Measurements from ENCODE around the gene SLC44A4.

The SLC44A4 gene

GRCh38 chr6:31900917-31901414 lies 22.2 kb upstream of the SLC44A4 start:
- peaks cover 25% of the 10 kb centered on the region for H3F3A ChIP-seq (ENCODE audit: insufficient read depth, low read length)
- H3K27me3 ChIP-seq (replicated peaks; ENCODE audit: insufficient read depth, low read length), result no peaks in the 10 kb centered on the region
- no peak overlapping the region for H3K9ac ChIP-seq (ENCODE audit: low read length)
- H3K9me3 ChIP-seq (replicated peaks; ENCODE audit: insufficient read depth, low read length), result no peaks in the 10 kb centered on the region
- H3K9me2 ChIP-seq (replicated peaks; ENCODE audit: insufficient read depth, low read length), result no peaks in the 10 kb centered on the region
- no peak for DNase-seq
- H3K4me3 ChIP-seq (ENCODE audit: low read length), result peak overlapping the region; percentile 68; the same call in 1 of the 2 replicates
- no peak overlapping the region for H2AFZ ChIP-seq (ENCODE audit: low read length)
- H3K4me2 ChIP-seq (ENCODE audit: low read depth, low read length), result peak overlapping the region; percentile 92
- no peaks in the 10 kb centered on the region for H3K36me3 ChIP-seq (replicated peaks; ENCODE audit: insufficient read depth, low read length)
- no peaks in the 10 kb centered on the region for H4K20me1 ChIP-seq (ENCODE audit: insufficient read depth, low read length)
- H3K4me1 ChIP-seq (ENCODE audit: low read length), result peaks cover 3% of the 10 kb centered on the region; the same call in 1 of the 2 replicates
- H3K27ac ChIP-seq (ENCODE audit: low read length), result no peak overlapping the region
- TF ChIP-seq EZH2phosphoT487 (IDR thresholded peaks at IDR 0.05; ENCODE audit: low read length) (no peak), EZH2 (optimal IDR thresholded peaks at IDR 0.05; ENCODE audit: low read depth, low read length) (no peak), CTCF (IDR thresholded peaks at IDR 0.05; ENCODE audit: low read length) (no peak)
- H3K79me2 ChIP-seq (ENCODE audit: low read length), result peaks cover 22% of the 10 kb centered on the region

GRCh38 chr6:31899882-31900722 lies 21.3 kb upstream of the SLC44A4 start:
- DNase-seq, result no peak
- TF ChIP-seq EZH2 (optimal IDR thresholded peaks at IDR 0.05; ENCODE audit: low read depth, low read length), result no peak
- no peak for TF ChIP-seq CTCF (IDR thresholded peaks at IDR 0.05; ENCODE audit: low read length)
- TF ChIP-seq EZH2phosphoT487 (IDR thresholded peaks at IDR 0.05; ENCODE audit: low read length), result no peak
- H3K9me3 ChIP-seq (replicated peaks; ENCODE audit: insufficient read depth, low read length), result no peaks in the 10 kb centered on the region
- H3K27me3 ChIP-seq (replicated peaks; ENCODE audit: insufficient read depth, low read length), result no peaks in the 10 kb centered on the region
- H2AFZ ChIP-seq (ENCODE audit: low read length), result no peak overlapping the region
- no peaks in the 10 kb centered on the region for H4K20me1 ChIP-seq (ENCODE audit: insufficient read depth, low read length)
- H3K27ac ChIP-seq (ENCODE audit: low read length), result no peak overlapping the region
- peaks cover 26% of the 10 kb centered on the region for H3F3A ChIP-seq (ENCODE audit: insufficient read depth, low read length)
- no peak overlapping the region for H3K9ac ChIP-seq (ENCODE audit: low read length)
- H3K79me2 ChIP-seq (ENCODE audit: low read length), result peaks cover 22% of the 10 kb centered on the region
- no peak overlapping the region for H3K4me2 ChIP-seq (ENCODE audit: low read depth, low read length)
- H3K36me3 ChIP-seq (replicated peaks; ENCODE audit: insufficient read depth, low read length), result no peaks in the 10 kb centered on the region
- no peaks in the 10 kb centered on the region for H3K9me2 ChIP-seq (replicated peaks; ENCODE audit: insufficient read depth, low read length)
- H3K4me3 ChIP-seq (ENCODE audit: low read length), result no peak overlapping the region
- H3K4me1 ChIP-seq (ENCODE audit: low read length), result peaks cover 3% of the 10 kb centered on the region; the same call in 1 of the 2 replicates

GRCh38 chr6:31899215-31899614 lies 20.4 kb upstream of the SLC44A4 start:
- H4K20me1 ChIP-seq (ENCODE audit: insufficient read depth, low read length), result no peaks in the 10 kb centered on the region
- DNase-seq, result no peak
- TF ChIP-seq CTCF (IDR thresholded peaks at IDR 0.05; ENCODE audit: low read length) (no peak), EZH2phosphoT487 (IDR thresholded peaks at IDR 0.05; ENCODE audit: low read length) (no peak), EZH2 (optimal IDR thresholded peaks at IDR 0.05; ENCODE audit: low read depth, low read length) (no peak)
- no peak overlapping the region for H3K4me3 ChIP-seq (ENCODE audit: low read length)
- H3K4me2 ChIP-seq (ENCODE audit: low read depth, low read length), result no peak overlapping the region
- H3K36me3 ChIP-seq (replicated peaks; ENCODE audit: insufficient read depth, low read length), result no peaks in the 10 kb centered on the region
- H3F3A ChIP-seq (ENCODE audit: insufficient read depth, low read length), result peaks cover 26% of the 10 kb centered on the region
- H2AFZ ChIP-seq (ENCODE audit: low read length), result no peak overlapping the region
- H3K9ac ChIP-seq (ENCODE audit: low read length), result no peak overlapping the region
- H3K4me1 ChIP-seq (ENCODE audit: low read length), result peaks cover 3% of the 10 kb centered on the region; the same call in 1 of the 2 replicates
- peaks cover 22% of the 10 kb centered on the region for H3K79me2 ChIP-seq (ENCODE audit: low read length)
- H3K27me3 ChIP-seq (replicated peaks; ENCODE audit: insufficient read depth, low read length), result no peaks in the 10 kb centered on the region
- no peak overlapping the region for H3K27ac ChIP-seq (ENCODE audit: low read length)
- H3K9me2 ChIP-seq (replicated peaks; ENCODE audit: insufficient read depth, low read length), result no peaks in the 10 kb centered on the region
- no peaks in the 10 kb centered on the region for H3K9me3 ChIP-seq (replicated peaks; ENCODE audit: insufficient read depth, low read length)

All from MM.1S (cell line).